Neural progenitor cell (in vitro differentiated cells): Measurements from ENCODE around the gene SPART.

Source experiments
- EZH2 ChIP-seq: fragments of 200-600 bp; sonication (generic); IDR thresholded peaks from 2 replicates; pipeline ENCODE4 v1.6.1; 2017; ENCODE audit warnings: antibody characterized with exemption, mild to moderate bottlenecking, moderate library complexity
- EZH2phosphoT487 ChIP-seq: fragments of 200-600 bp; sonication (generic); IDR thresholded peaks from 2 replicates; pipeline ENCODE4 v1.6.1; 2017; ENCODE audit warnings: antibody characterized with exemption
- TF ChIP-seq, protein P1 (sequence below): fragments of 200-600 bp; sonication (generic); IDR thresholded peaks from 2 replicates; pipeline ENCODE4 v1.5.1; 2017; ENCODE audit warnings: antibody characterized with exemption, mild to moderate bottlenecking

DNA sequence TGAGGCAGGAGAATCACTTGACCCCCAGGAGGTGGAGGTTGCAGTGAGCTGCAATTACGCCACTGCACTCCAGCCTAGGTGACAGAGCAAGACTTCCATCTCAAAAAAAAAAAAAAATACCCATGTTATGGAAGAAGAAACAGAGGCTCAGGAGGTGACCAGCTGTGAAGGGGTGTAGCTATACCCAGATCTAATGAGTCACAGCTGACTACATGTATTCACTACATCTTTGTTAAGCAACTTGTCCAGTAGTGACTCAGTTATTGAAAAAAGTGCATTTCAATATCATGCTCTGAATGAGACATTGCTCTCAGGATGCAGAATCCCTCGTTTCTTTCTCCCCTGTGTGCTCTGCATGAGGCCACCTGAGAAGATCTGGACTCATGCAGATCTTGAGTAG is 16.1 kb upstream of the SPART start:
- TF ChIP-seq, protein P1, sequence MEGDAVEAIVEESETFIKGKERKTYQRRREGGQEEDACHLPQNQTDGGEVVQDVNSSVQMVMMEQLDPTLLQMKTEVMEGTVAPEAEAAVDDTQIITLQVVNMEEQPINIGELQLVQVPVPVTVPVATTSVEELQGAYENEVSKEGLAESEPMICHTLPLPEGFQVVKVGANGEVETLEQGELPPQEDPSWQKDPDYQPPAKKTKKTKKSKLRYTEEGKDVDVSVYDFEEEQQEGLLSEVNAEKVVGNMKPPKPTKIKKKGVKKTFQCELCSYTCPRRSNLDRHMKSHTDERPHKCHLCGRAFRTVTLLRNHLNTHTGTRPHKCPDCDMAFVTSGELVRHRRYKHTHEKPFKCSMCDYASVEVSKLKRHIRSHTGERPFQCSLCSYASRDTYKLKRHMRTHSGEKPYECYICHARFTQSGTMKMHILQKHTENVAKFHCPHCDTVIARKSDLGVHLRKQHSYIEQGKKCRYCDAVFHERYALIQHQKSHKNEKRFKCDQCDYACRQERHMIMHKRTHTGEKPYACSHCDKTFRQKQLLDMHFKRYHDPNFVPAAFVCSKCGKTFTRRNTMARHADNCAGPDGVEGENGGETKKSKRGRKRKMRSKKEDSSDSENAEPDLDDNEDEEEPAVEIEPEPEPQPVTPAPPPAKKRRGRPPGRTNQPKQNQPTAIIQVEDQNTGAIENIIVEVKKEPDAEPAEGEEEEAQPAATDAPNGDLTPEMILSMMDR, result no peak
- TF ChIP-seq EZH2phosphoT487 (no peak), EZH2 (no peak)
